Superior temporal gyrus (tissue), 1 donor: ENCODE results near the gene NCS1.
A peak's percentile ranks its signal among the peaks of the same experiment; 100 is the strongest.

Experiments
- DNase-seq: peaks from one replicate; pipeline ENCODE4 v3.0.0-alpha.2; 2016; ENCODE audit errors: extremely low spot score

The NCS1 gene

DNA sequence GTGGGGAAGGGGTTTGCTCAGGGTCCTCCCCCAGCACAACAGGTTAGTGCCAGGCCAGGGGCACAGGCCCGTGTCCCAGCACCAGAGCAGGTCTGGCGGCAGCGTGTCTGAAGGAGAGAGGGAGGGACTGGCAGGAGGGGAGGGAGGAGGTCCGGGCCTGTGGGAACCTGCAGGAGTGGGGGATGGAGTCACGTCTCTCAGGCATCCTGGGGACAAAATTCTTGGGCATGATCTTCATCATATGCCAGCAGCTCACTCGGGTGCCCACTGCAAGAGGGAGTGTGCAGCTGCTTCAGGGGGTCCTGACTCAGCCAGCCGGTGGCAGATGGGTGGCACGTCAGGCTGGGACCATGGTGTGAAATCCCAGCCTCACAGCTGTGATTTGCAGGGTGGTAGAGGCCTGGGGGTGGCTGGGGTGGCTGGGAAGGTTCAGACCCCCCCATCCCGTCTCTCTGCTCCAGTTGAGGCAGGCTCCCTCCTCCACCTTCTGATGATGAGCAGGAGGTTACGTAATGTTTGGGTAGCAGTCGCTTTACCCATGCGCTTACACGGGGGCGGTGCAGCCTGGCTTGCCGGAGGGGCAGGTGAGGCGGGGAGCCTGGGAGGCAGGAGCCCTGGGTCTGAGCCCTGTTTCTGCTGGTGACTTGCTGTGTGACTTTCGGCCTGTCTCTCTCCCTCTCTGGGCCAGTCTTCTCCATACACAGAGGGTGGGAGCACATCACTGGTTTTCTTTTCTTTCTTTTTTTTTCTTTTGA lies 40.5 kb downstream of the NCS1 start:
- no peak for DNase-seq

DNA sequence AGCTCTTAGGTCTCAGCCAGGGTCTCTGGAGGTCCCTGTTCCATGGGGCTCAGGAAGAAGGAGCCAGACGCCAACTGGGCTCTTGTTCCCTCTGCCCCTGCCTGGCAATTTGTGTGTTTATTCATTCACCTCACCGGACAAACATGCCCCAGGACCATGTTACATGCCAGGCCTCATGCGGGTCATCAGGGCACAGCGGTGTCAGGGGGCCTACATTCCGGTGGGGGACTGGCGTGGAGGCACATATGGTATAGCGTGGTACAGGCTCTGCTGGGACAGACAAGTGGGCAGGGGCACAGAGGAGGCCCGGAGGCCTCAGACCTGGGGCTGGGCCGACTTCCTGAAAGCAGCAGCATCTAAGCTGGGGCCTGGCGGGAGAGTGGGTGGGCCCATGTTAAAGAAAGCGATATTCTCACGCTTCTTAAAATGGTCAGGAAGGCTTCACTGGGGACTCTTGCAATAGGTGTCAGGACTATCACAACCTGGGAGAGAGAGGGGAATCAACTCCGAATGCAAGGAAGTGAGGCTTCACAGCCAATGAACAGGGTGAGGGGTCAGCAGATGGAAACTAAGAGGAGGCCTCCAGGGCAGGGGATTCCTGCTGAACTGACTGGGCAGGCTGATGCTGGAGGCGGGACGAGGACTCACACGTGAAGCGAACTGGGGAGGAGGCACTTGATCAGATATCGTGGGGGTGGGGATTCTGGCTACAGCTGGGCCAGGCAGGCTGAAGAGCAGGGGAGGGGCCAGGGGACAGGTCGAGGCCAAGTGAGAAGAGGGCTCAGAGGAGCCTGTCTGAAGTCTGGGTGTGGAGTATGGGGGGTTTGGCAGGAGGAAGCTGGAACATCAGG lies 41.9 kb downstream of the NCS1 start:
- no peak for DNase-seq

DNA sequence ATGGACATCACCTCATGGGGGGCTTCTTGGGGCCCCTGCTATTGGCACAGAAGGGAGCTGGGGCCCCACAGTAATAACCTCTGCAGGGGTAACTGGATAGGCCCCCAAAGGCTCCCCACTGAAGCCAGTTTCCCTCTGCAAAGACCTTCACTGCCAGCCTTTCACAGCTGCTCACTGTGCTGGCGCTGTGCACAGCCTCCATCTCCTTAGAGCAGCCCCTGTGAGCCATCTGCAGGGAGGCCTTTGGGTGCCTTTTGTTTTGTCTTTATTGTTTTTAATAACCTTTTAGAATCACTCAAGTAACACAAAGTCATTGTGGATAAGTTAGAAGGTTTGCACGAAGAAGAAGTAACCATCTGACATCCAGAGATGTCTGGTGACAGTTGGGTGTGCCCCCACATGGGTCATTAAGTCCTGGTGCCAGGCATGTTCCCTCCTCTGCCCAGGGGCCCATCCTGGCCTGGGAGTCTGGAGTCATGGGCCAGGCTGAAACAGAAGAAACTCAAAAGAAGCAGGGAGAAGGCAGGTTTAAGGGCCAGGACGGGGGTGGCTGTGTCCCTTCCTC lies 42.7 kb downstream of the NCS1 start:
- DNase-seq, result no peak

DNA sequence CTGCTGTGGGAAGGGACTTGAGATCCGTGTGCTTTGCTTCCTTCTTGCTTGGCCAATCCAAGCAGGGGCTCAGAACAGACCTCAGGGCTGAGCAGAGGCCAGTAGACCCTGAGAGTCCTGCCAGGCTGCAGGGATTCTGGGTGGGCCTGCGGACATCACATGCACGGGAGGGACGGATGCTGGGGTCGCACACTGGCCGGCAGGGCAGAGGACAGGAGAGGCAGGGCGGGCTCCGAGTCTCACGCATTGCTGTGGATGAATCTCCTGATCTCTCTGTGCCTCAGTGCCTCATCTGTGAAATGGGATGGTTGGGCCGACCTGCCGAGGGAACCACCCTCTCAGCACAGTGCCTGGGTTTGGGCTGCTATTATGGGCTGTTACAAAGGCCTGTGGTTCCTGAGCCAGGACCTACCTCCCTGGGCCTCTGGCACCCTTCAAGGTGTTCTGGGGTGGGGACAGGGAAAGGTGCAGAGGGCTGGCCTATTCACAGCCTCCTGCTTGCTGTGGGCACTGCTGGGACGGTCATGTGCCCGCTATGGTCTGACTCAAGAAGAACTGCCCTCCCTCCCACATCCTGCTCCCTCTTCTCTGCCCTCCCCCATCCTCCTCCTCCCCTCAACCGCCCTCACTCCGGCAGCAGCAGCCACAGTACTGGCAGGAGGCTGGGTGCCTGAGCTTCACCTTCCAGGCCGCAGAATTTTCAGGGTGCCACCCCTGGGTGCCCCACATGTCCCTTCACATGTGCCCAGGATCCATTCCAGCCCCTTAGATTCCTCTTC lies 43.3 kb downstream of the NCS1 start:
- DNase-seq, result no peak

DNA sequence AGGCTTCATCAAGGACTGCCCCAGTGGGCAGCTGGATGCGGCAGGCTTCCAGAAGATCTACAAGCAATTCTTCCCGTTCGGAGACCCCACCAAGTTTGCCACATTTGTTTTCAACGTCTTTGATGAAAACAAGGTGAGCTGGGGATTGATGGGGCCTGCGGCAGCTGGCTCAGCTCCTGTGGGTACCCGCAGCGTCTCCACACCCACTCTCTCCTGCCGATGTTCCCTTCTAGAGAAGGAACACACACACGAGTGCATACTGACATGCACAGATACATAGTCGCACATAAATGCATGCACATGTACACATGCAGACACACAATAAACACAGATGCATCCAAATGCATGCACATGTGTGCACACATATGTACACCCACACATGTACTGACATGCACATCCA lies 45.6 kb downstream of the NCS1 start:
- no peak for DNase-seq

DNA sequence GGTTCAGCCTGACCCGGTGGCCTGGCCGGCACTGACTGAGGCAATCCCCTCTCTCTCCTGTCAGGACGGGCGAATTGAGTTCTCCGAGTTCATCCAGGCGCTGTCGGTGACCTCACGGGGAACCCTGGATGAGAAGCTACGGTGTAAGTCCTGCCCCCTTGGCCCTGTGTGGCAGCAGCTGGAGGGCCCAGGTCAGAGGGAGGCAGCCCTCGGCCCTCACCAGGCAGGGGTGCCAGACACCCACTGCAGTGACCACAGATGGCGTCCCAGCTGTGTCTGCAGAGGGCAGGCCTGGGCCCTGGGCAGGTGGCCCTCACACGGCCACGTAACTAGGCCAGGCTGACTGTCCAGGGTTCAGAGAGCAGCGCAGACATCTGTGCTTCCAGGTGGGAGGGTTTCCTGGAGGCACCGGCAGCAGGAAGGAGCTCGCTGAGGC lies 47.5 kb downstream of the NCS1 start:
- DNase-seq, result no peak

DNA sequence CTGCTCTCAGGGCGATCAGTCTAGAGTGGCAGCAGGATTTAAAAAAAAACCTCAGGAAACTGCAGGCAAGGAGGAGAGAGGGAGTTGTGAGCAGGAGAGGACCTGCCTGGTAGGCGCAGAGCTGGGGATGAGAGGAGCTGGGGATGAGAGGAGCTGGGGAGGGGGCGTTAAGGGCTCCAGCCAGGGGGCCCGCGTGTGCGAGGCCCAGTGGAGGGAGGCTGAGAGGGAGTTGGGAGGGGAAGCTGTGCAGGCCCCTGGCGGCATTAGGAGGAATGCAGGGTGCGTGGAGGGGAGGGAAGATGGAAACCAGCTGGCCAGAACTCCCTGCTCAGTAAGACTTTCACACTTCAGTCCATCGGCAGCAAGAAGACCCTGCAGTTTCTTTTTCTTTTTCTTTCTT lies 48.1 kb downstream of the NCS1 start:
- no peak for DNase-seq

DNA sequence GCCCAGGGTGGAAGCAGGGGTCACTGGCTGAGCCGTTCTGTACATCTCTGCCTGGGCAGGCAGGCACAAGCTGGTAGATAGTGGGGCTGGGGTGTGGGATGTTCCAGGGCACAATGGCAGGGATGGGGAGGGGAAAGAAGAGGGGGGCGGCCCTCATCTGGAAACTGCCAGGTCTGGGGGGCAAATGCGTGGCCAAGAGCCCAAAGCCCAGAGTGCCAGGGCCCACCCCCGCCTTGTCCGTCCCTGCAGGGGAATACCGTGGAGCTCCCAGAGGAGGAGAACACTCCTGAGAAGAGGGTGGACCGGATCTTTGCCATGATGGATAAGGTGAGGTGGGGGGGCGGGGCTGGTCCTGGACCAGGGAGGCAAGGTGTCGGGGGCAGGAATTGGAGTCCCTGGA lies 50.6 kb downstream of the NCS1 start:
- no peak for DNase-seq

DNA sequence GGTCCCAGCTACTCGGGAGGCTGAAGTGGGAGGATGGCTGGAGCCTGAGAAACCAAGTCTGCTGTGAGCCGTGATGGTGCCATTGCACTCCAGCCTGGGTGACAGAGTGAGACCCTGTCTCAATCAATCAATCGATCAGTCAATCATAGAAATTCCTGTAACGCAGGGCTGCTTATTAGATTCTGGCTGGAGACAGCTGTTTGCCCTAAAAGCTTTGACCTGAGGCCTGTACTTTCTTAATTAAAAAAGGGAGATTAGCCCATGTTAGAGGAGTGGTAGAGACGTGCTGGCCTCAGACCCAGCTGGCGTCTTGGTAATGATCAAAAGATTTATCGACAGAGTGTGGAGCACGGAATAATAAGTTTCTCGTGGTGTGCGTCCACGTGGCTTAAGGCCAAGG lies 52.9 kb downstream of the NCS1 start:
- no peak for DNase-seq

DNA sequence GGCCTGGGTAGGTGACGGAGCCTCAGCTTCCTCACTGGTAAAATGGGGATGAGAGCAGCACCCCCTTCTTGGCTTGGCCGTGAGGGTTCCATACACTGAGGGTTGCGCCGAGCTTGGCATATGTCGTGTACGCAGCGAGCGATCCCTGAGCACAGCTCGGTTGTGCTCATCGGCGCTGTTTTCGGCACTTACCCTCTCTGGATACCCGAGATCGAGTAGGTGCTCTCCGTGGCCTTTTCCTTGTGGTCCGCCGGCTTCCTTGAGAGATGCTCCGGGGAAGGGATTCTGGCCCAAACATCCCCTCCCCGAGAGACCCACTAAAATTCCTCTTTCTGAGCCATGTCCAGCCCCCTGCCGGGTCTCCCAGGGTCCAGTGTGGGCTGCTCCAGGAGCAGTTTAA lies 53.4 kb downstream of the NCS1 start:
- DNase-seq, result no peak

DNA sequence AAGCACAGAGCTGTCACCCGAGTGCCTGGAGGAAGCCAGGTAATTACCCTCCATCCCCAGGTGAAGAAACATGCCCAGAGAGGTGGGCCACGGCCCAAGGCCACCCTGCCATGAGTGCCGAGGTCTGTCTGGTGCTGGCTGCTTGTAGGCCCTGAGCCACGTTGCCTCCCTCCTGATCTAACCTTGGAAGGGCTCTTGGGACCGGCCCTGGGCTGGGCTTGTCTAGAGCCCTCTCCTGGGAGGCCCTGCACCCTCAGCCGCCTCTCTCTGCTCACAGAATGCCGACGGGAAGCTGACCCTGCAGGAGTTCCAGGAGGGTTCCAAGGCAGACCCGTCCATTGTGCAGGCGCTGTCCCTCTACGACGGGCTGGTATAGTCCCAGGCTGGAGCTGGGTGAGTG lies 53.9 kb downstream of the NCS1 start:
- DNase-seq, result no peak

DNA sequence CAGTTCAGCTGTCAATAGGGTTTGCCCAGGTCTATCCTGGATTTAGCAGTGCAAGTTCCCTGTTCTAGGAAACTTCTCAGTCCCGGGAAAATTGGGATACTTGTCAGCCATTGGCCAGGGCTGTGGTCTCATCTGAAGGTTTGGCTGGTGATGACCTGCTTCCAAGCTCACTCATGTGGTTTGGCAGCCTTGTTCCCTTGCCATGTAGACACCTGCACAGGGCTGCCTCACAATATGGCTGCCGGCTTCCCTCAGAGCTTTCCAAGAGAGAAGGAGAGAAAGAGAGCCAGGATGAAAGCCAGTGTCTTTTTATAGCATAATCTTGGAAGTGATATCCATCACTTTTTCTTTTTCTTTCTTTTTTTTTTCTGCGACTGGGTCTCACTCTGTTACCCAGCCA lies 55.6 kb downstream of the NCS1 start:
- no peak for DNase-seq

DNA sequence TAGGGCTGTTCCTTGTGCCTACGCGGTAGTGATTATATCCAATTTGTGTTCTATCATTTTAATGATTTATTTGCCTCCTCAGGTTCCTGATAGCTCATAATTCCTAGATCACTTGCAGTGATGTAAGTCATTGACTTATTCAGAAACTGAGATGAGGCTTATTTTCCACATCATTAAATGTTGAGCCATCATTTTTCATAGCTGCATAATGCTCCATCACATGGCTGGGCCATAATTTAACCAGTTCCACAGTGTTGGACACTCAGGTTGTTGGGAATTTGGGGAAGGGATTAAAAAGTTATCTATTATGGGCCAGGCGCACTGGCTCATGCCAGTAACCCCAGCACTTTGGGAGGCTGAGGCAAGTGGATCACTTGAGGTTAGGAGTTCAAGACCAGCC lies 57.6 kb downstream of the NCS1 start:
- DNase-seq, result no peak

DNA sequence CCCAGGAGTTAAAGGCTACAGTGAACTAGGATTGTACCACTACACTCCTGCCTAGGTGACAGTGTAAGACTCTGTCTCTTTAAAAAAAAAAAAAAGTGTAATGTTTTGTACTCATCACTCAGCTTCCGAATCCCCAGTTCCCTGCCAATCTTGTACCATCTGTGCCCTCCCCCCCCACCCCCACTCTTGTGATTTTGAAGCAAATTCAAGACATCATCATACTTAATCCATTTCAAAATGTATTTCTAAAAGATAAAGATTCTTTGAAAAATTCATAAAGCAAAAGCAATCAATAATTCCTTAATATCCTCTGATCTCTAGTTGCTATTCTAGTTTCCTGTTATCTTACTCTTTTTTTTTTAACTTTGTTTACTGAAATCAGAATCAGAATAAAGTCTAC lies 58.4 kb downstream of the NCS1 start:
- DNase-seq, result no peak

DNA sequence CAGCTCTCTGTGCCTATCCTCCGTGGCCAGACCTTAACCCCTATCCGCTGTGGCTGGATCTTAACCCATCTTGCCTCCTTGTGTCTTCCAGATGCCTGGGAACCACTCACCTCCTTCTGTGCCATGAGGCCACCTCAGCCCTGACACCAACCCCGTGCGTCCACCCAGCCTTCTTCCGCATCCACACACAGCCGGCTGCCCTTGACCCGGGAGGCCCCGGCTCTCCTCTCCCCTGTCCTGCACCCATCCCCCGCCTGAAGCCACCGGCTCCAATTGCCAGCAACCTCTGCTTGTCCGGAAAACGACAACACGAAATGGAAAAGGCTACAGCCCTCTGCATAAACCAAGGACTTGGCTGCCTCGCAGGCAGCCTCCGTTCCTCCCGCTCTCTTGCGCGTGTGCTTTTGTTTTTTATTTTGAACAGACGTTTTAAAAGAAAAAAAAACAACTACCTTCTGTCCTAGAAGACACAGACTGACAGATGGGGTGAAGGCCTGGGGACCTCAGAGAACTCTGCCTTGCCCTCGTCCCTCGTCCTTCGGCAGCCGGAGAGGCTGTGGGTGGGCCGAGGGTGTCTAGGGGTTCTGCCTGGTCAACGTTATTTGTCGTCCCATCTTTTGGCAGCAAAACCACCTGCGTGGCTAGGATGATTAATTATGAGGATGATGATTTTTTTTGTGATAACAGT lies 60.8 kb downstream of the NCS1 start:
- no peak for DNase-seq

DNA sequence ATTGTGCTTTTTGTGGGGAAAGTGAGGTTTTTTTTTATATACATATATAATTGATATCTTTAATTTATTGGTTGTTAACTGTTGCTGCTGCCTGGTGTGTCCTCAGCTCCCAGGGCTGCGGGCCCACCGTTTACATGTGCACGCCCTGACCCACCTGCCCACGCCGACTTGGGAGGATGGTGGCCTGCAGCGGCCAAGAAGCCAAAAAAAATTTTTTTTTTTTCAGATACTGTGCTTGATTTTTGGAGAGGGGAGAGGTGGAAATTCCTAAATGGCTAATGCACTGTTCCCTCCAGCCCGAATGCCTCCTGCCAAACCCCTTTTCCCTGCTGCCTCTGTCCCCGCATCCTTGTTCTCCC lies 61.4 kb downstream of the NCS1 start:
- DNase-seq, result no peak

DNA sequence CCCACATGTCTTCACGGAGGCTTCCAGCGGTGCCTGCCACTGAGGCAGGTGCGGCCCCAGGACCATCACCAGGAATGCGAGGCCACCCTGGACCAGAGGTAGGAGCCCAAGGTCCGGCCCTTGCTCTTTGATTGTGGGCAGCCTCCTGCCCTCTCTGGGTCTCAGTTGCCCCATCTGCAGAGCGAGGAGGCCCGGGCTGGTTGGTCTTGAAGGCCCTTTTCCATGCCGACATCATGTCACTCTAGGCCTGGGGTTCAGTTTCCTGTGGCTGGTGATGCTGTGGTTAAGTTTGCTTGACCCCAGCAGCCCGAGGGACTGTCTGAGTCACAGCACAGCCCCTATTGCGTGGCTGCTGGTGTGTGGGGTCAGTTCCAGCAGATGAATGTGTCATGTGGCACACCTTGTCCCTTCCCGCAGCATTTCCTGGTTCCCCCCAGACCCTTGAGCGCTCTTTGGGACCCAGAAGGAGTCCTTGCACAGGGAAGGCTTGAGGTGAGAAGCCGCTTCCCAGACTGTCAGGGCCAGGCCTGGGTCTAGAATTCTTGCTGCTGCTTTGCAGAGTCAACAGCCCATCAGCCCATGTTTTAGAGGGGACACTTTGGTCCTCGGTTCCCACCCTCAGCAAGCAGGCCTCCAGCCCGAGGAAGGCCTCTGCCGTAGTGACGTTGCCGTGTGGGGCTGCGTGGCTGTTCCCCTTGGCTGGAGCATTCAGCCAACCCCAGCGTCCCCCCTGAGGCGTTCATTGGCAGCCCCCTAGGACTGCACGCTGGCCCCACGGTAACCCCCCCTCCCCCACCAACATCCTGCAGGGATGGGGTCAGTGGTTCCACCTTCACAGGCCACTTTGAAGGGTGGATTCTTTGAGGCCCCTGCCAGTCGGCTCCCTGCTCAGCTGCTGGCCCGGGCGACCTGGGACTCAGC lies 62.4 kb downstream of the NCS1 start:
- no peak for DNase-seq

DNA sequence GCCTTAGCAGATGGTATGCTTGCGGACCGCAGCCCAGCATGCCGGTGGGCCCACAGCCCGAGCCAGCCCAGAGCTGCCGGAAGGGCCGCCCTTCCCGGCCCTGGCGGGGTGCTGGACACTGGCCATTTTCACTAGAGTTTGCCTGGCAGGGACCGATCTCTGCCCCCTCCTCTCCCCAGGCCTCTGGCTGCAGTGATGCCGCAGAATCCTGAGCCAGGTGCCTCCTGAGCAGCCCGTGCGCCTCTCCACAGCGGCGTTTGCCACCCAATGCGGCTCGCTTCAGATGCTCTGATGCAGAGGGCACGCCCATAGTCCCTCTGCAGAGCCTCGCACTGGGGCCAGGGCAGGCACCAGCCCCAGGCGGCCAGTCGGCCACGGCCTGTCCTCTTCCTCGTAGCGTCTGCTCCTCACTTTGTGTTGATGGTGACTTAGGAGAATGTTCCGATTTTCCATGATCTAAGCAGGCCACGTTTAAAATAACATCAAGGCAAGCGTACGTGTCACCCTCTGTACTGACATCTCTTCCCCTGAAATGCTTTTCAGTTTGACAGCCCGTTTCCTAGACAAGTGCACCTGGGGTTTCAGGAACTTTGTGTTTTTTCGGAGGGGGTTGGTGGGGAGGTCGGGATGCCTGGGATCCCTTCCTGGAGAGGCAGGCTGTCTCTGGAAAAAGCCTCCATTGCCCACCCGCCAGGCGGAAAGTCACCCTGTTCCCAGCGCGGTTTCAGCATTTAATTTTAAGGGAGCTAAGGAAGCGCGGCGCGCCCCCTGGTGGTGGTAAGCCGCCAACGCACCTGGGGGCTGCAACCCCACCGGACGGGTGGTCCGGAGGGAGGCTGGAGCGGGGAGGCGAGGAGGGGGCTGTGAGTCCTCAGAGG lies 63.6 kb downstream of the NCS1 start:
- peak; percentile 84 for DNase-seq

DNA sequence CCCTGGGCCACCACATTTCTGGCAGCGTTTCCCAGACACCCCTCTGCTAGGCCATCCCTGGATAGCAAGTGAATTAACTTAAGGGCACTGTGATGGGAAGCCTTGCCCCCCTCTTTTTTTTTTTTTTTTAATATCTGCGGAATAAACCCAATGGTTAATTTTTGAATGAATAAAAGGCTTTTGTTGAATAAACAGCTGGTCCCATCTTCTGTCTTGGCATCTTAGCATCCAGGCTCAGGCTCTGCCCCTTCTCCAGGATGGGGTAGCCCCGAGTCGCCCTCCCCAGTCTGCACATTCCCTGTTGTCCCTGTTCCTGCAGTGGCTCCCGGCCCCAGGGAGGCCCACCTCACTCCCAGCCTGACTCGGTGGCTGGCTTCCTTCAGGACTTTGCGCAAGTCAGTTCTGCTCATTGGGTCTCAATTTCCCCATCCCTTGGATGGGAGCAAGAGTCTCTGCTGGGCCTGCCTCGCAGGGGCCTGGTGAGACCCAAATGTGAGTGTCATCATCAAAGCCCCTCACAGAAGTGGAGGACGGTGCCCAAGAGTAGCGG lies 64.3 kb downstream of the NCS1 start:
- no peak for DNase-seq
